Cardiac fibroblast (primary cell): ENCODE measurements around the gene JSRP1.

Experiments
- DNase-seq, 2 donors: peaks; one replicate each; pipeline versions ENCODE4 v3.0.0 to v3.0.0-alpha.2; 2010; ENCODE audit warnings: low read depth in 2 of 2
- H3K4me3 ChIP-seq, 2 donors: replicated peaks in 1 of 2; 1 replicate in 1 of 2; 2 replicates in 1 of 2; pipeline ENCODE4 v1.5.1; 2011; ENCODE audit warnings: low read depth in 2 of 2, low read length in 2 of 2, mild to moderate bottlenecking in 2 of 2, moderate library complexity in 1 of 2
- CTCF ChIP-seq: IDR thresholded peaks from one replicate; pipeline ENCODE4 v1.5.1; 2011; ENCODE audit warnings: low read depth, mild to moderate bottlenecking, low read length, inconsistent platforms

Gene JSRP1

GRCh38 chr19:2268861-2269243 lies 12.6 kb upstream of the JSRP1 start:
- no peak for DNase-seq
- no peak for TF ChIP-seq CTCF

GRCh38 chr19:2268480-2268830 lies 12.2 kb upstream of the JSRP1 start:
- TF ChIP-seq CTCF: no peak
- no peak for DNase-seq
- H3K4me3 ChIP-seq: no peak overlapping the region

More at GRCh38 chr19:2268861-2269243, 12.6 kb upstream of the JSRP1 start:
- peak overlapping the region; percentile 50 to 65 for H3K4me3 ChIP-seq

- TF ChIP-seq CTCF: no peak
- DNase-seq: peak; percentile 82 to 89
- H3K4me3 ChIP-seq: no peak overlapping the region
Observed at GRCh38 chr19:2266183-2266993, 10.2 kb upstream of the JSRP1 start.

- TF ChIP-seq CTCF: peak; percentile 77
- DNase-seq: peak; percentile 48 to 51
Observed at GRCh38 chr19:2261438-2262172, 5.4 kb upstream of the JSRP1 start.

GRCh38 chr19:2260341-2260805 lies 4.2 kb upstream of the JSRP1 start:
- H3K4me3 ChIP-seq: no peak overlapping the region
- no peak for TF ChIP-seq CTCF
- no peak for DNase-seq

More at GRCh38 chr19:2261438-2262172, 5.4 kb upstream of the JSRP1 start:
- H3K4me3 ChIP-seq: no peak overlapping the region

- TF ChIP-seq CTCF: no peak
- DNase-seq: peak in 1 of 2 donors; percentile 70
Observed at GRCh38 chr19:2259336-2259735, 3.1 kb upstream of the JSRP1 start.

More at GRCh38 chr19:2259336-2259735, 3.1 kb upstream of the JSRP1 start:
- H3K4me3 ChIP-seq: no peak overlapping the region
